GM21737 (cell line): ENCODE measurements around the gene SMPD3.

ENCODE experiments used
- ATAC-seq: cut with Tn5 transposase; IDR thresholded peaks from one replicate; pipeline ENCODE4 v1.9.1; 2021; ENCODE audit warnings: mild to moderate bottlenecking, moderate library complexity; ENCODE audit not compliant: unreplicated experiment

SMPD3 gene

GRCh38 chr16:68343137-68343536 is 105.2 kb downstream of the SMPD3 start:
- ATAC-seq: no peak

- ATAC-seq: no peak
Measured at GRCh38 chr16:68342620-68343019, 105.7 kb downstream of the SMPD3 start.

- ATAC-seq: no peak
Measured at GRCh38 chr16:68339214-68339613, 109.1 kb downstream of the SMPD3 start.

DNA sequence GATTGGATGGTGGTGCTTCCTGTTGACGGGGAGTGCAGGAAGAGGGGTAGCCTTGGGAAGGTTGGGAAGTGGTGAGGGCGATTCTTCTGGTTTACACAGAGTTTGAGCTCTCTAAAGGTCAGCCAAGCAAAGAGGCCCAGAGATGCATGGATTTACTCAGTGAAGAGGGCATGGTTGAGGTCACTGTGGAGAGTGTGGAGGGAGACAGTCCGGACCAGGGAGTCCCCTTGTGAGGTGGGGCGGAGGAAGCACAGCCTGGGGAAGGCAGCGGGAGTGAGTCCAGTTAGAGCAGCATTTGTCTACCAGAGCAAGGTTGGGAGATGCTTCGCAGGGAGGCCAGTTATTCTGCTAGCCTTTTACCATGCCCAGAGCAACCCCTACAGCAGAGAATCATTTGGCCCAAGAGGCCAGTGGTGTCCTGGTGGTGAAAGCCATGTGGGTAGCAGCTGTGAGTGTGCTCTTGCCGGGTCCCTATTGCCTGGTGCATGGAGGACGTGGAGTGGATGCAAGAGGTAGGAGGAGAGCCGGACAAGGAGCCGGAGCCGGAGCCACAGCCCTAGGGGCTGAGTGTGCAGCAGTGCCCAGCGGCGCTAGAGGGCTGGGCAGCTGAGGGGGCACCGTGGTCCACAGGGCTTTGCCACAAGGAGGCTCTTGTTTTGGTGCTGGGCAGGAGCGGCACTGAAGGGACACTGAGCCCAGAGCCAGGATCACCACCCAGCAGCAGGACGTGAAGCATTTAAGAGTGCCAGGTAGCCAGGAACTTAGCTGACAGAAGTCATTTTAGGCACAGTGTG is 109.8 kb downstream of the SMPD3 start:
- ATAC-seq: no peak

DNA sequence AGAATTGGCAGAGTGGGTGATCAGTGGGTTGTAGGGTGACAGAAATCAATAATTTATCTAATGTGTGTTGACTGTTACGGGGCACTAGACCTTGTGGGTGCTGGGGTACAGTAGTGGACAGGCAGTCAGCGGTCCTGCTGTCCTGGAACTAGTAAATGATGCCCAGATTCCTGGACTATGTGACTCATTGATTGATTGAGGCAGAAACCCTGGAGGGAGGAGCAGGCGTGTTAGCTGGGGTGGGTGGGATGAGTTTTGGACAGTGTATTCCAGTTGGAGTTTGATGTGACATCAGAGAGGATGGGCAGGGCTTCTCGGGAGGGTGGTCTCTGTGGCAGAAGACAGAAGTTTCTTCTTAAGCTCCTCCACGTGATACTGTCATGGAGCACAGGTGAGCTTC is 113.1 kb downstream of the SMPD3 start:
- ATAC-seq: no peak

- ATAC-seq: no peak
Measured at GRCh38 chr16:68332411-68333121, 115.7 kb downstream of the SMPD3 start.

DNA sequence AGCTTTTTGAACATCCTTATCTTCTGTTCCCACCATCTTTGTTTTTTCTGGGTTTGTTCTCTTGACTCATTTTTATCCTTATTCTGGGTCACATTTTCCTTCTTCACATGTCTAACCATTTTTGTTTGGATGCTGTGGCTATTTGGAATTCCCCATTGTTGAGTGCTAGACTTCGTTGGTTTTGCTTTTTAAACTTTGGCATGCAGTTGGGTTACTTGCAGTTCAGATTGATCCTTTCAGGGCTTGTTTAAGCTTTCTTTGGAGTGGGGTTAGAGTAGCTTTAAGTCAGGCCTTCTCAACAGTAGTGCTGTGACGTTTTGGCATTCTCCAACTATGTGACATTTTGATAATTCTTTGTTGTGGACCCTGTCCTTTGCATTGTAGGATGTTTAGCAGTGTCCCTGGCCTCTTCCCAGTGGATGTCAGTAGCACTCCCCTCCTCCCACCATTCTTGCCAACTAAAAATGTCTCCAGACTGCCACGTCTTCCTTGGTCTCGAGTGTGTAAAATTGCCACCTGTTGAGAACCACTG is 116.4 kb downstream of the SMPD3 start:
- ATAC-seq: no peak

GRCh38 chr16:68328860-68329390 is 119.4 kb downstream of the SMPD3 start:
- ATAC-seq: no peak

GRCh38 chr16:68328151-68328859 is 120.0 kb downstream of the SMPD3 start:
- ATAC-seq: no peak

DNA sequence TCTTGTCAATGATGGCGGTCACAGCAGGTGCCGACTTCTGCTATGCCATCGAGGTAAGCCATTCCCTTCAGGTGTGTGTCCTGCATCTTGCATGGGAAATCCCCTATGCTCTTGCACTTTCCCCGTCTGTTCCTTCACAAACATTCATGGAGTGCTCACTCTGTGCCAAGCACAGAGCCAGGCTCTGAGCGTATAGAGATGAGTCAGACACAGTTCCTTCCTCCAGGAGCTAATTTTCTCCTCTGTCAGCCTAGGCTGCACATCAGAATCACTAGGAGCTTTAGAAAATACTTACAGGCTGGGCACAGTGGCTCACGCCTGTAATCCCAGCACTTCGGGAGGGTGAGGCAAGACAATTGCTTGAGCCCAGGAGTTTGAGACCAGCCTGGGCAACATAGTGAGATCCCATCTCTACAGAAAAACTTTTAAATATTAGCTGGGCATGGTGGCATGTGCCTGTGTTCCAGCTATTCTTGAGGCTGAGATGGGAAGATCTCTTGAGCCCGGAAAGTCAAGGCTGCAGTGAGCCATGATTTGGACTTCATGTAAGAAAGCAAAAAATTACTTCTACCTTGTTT is 123.4 kb downstream of the SMPD3 start:
- ATAC-seq: no peak

- no peak for ATAC-seq
Measured at GRCh38 chr16:68324336-68324735, 124.0 kb downstream of the SMPD3 start.

DNA sequence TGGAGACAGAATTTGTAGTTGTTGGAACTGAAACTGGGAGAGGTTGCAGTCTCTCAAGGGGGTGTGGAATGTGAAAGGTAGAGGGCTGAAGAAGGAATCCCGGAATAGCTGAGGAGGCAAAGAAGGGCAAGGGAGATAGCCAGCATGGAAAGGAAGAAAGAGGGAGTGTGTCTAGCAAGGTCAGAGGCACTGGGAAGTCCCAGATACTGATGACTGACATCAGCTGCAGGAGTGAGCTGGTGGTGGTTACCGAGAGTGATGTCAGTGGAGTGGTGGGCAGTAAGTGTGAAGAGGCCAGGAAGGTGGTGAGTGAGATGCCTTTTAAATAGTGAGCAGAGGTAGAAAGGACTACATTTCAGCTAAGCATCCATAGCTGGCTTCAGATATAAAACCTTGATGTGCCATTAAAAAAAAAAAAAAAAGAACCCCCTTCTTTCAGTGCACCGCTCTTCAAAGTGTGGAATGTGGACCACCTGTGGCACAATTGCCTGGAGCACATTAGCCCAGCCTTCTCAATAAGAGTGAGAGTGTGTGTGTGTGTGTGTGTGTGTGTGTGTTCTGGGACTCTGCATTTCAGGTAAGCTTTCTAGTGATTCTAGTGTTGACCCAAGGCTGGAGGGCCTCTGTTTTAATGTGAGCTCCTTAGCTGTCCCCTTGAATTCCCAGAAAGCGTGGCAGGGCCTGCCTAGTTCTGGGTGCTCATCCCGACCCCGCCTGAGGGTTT is 129.0 kb downstream of the SMPD3 start:
- no peak for ATAC-seq

DNA sequence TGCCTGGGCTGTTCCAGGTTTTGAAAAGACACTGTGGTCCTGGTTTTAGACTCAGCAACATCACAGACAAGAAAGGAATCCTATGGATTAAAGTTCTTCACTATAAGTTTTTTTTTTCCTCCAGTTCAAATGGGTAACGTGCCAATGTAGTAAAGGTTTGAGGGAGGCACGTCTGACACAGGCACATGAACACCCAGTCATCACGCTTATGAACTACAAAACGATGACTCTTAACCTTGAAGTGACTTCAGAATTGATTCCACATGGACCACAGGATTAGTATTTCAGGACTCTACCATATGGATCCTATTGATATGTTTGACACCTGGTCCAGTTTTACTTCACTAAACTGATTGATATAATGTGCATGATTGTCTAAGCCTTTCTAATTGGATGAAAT is 135.2 kb downstream of the SMPD3 start:
- no peak for ATAC-seq

GRCh38 chr16:68310774-68311511 is 137.4 kb downstream of the SMPD3 start, which contains the start of the genes PRMT7 and SLC7A6OS:
TSS of gene PRMT7 (plus strand) at chr16:68311019. CDS start at chr16:68315980, 4,961 bp downstream.
TSS of gene SLC7A6OS (minus strand) at chr16:68310946. CDS start at chr16:68310926, 20 bp downstream.
- ATAC-seq: peak; percentile 96

- peak; percentile 10 for ATAC-seq
Measured at GRCh38 chr16:68310437-68310773, 137.9 kb downstream of the SMPD3 start.

DNA sequence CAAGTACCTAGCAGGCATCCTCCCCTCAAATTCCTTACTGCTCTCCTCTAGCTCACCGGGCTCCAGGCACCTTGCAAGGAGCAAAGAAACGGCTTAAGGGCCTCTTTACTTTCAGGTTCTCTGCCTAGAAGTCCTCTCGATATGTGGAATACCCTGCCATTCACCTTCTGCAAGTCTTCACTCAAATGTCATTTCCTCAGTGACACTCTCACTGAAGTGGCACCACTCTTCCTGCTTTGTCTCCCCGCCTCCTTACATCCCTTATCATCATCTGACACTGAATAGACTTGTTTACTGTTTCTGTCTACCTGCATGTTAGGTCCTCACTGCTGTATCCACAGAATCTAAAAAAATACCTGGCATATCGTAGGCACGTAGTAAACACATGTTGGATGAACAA is 138.5 kb downstream of the SMPD3 start:
- no peak for ATAC-seq
